ENCODE results near the gene CD300LG. TPM values are rescaled to one million over a fixed set of nuclear protein-coding genes. Genes with fewer than 3 reads are reported as not detected.
"Not testable (repeated sequence)": the region's sequence is repeated elsewhere in the genome, so short reads cannot be mapped to it uniquely, and the experiment has no call there.

Gene CD300LG
- total RNA-seq (not detected in 2 replicates), polyA plus RNA-seq (not detected in 2 replicates)

DNA sequence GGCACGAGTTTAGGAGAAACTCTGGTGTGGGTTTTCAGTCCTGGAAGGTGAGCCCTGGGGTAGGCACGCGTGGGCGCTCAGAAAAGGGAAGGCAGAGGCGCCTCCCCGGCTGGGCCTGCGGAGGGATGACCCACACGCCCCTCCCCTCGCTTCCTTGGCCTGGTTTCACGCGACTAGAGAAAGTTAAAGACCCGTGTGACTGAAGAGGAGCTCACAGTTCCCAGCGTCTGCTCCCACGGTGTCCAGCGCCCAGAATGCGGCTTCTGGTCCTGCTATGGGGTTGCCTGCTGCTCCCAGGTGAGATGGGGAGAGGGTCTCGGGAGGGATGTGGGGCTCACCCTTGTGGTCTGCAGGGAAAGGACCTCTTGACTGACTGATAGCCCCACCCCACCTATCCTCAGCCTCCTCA lies at the start of gene CD300LG:
Gene CD300LG (plus strand): TSS at position 214 of the 409 bp plus-strand sequence. CDS start 41 bp downstream, at position 255.
- no peaks in the 10 kb centered on the region for H3K36me3 ChIP-seq
- DNase-seq (ENCODE audit: low read depth in 1 of 2, low spot score in 1 of 2), result no peak
- TF ChIP-seq, protein P1, sequence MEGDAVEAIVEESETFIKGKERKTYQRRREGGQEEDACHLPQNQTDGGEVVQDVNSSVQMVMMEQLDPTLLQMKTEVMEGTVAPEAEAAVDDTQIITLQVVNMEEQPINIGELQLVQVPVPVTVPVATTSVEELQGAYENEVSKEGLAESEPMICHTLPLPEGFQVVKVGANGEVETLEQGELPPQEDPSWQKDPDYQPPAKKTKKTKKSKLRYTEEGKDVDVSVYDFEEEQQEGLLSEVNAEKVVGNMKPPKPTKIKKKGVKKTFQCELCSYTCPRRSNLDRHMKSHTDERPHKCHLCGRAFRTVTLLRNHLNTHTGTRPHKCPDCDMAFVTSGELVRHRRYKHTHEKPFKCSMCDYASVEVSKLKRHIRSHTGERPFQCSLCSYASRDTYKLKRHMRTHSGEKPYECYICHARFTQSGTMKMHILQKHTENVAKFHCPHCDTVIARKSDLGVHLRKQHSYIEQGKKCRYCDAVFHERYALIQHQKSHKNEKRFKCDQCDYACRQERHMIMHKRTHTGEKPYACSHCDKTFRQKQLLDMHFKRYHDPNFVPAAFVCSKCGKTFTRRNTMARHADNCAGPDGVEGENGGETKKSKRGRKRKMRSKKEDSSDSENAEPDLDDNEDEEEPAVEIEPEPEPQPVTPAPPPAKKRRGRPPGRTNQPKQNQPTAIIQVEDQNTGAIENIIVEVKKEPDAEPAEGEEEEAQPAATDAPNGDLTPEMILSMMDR (IDR thresholded peaks at IDR 0.05; ENCODE audit: low read depth, low read length), result no peak
- H3K4me1 ChIP-seq (ENCODE audit: low read depth), result no peaks in the 10 kb centered on the region
- H3K9me3 ChIP-seq (ENCODE audit: low read depth), result no peaks in the 10 kb centered on the region
- no peaks in the 10 kb centered on the region for H3K27me3 ChIP-seq
- H3K4me3 ChIP-seq, result no peak within 1 kb of the TSS
- no peak within 1 kb of the TSS for H3K27ac ChIP-seq

GRCh38 chr17:43798024-43798423 lies 49.0 kb upstream of the CD300LG start:
- H3K36me3 ChIP-seq; H3K9me3 ChIP-seq (ENCODE audit: low read depth); DNase-seq (ENCODE audit: low read depth in 1 of 2, low spot score in 1 of 2); H3K27me3 ChIP-seq; H3K4me3 ChIP-seq; H3K27ac ChIP-seq; H3K4me1 ChIP-seq (ENCODE audit: low read depth): not testable (repeated sequence)

DNA sequence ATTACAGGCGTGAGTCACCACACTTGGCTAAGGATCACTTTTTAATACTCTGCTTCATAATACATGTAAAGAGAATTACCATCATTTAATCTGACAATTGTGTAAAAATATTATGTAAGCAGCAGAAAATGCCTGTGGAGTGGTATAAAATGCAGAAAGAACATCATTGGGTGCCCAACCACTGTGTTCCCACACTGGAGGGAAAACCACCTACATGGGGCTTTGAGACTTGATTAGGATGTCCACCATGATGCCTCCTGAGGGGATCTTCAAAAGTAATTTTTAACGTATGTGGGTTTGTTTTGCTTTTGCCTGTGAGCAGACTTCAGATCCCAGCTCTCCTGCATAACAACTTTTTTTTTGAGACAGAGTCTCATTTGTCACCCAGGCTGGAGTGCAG lies 47.9 kb upstream of the CD300LG start:
- Histone ChIP-seq H3K4me1 (ENCODE audit: low read depth) (no peaks in the 10 kb centered on the region), H3K4me3 (no peak overlapping the region), H3K27ac (no peak overlapping the region), H3K27me3 (no peaks in the 10 kb centered on the region), H3K9me3 (ENCODE audit: low read depth) (no peaks in the 10 kb centered on the region), H3K36me3 (no peaks in the 10 kb centered on the region)
- DNase-seq (ENCODE audit: low read depth in 1 of 2, low spot score in 1 of 2), result no peak
- TF ChIP-seq, protein P1 (IDR thresholded peaks at IDR 0.05; ENCODE audit: low read depth, low read length), result no peak

- Histone ChIP-seq H3K4me1 (ENCODE audit: low read depth) (no peaks in the 10 kb centered on the region), H3K4me3 (no peak overlapping the region), H3K27ac (no peak overlapping the region), H3K9me3 (ENCODE audit: low read depth) (no peaks in the 10 kb centered on the region), H3K36me3 (no peaks in the 10 kb centered on the region), H3K27me3 (no peaks in the 10 kb centered on the region)
- TF ChIP-seq, protein P1 (IDR thresholded peaks at IDR 0.05; ENCODE audit: low read depth, low read length), result no peak
- DNase-seq (ENCODE audit: low read depth in 1 of 2, low spot score in 1 of 2), result no peak
Observed at GRCh38 chr17:43800736-43801135, 46.2 kb upstream of the CD300LG start.

- no peak overlapping the region for H3K4me3 ChIP-seq
- TF ChIP-seq, protein P1 (IDR thresholded peaks at IDR 0.05; ENCODE audit: low read depth, low read length), result no peak
- DNase-seq (ENCODE audit: low read depth in 1 of 2, low spot score in 1 of 2), result no peak
- H3K27ac ChIP-seq, result no peak overlapping the region
- H3K27me3 ChIP-seq, result no peaks in the 10 kb centered on the region
- H3K4me1 ChIP-seq (ENCODE audit: low read depth), result no peaks in the 10 kb centered on the region
- no peaks in the 10 kb centered on the region for H3K36me3 ChIP-seq
- H3K9me3 ChIP-seq (ENCODE audit: low read depth), result no peaks in the 10 kb centered on the region
Observed at GRCh38 chr17:43801844-43802243, 45.1 kb upstream of the CD300LG start.

- H3K4me3 ChIP-seq, result no peak overlapping the region
- no peaks in the 10 kb centered on the region for H3K9me3 ChIP-seq (ENCODE audit: low read depth)
- TF ChIP-seq, protein P1 (IDR thresholded peaks at IDR 0.05; ENCODE audit: low read depth, low read length), result no peak
- H3K27me3 ChIP-seq, result no peaks in the 10 kb centered on the region
- DNase-seq (ENCODE audit: low read depth in 1 of 2, low spot score in 1 of 2), result no peak
- no peaks in the 10 kb centered on the region for H3K36me3 ChIP-seq
- no peaks in the 10 kb centered on the region for H3K4me1 ChIP-seq (ENCODE audit: low read depth)
- no peak overlapping the region for H3K27ac ChIP-seq
Observed at GRCh38 chr17:43803758-43804157, 43.2 kb upstream of the CD300LG start.
